ENCODE results near the gene CCDC106. TPM values are rescaled to one million over a fixed set of nuclear protein-coding genes. Genes with fewer than 3 reads are reported as not detected.

The CCDC106 gene
- total RNA-seq, 1 experiment from 2014 or later = 19.9 TPM

- H3K56ac ChIP-seq (ENCODE audit: insufficient read length, low read depth, low read length) = no peak overlapping the region
- H2BK12ac ChIP-seq (ENCODE audit: insufficient read length, low read depth, low read length) = no peak overlapping the region
- no peak for TF ChIP-seq CTCF (conservative IDR thresholded peaks at IDR 0.05)
- peaks cover 6% of the 10 kb centered on the region for H3K23me2 ChIP-seq (ENCODE audit: insufficient read length, low read depth, low read length, poor library complexity, severe bottlenecking)
- H2BK120ac ChIP-seq (ENCODE audit: low read depth, low read length, poor library complexity, severe bottlenecking) = no peak overlapping the region
- no peaks in the 10 kb centered on the region for H3K9me3 ChIP-seq (ENCODE audit: control insufficient read depth, low read depth, low read length)
- peaks cover 15% of the 10 kb centered on the region for H3K79me1 ChIP-seq (ENCODE audit: insufficient read depth, low read depth, low read length, poor library complexity, severe bottlenecking)
- no peak overlapping the region for H2AFZ ChIP-seq (ENCODE audit: low read length)
- Mint-ChIP-seq H3K36me3 (ENCODE audit: insufficient read depth in 1 of 3, low read depth in 3 of 3) (peaks cover 23 to 58% (median 56%) of the 10 kb centered on the region in 3 experiments; a peak in 6 of 7 replicates), H3K4me3 (peak overlapping the region; percentile 94 to 98), H3K4me1 (peaks cover 36 to 42% of the 10 kb centered on the region in 2 experiments), H3K9me3 (no peaks in the 10 kb centered on the region; a peak in 1 of 5 replicates), H3K27me3 (ENCODE audit: low read depth) (no peaks in the 10 kb centered on the region), H3K27ac (peak overlapping the region; percentile 55 to 98 (median 84); a peak in 6 of 7 replicates)
- H3K4me1 ChIP-seq (ENCODE audit: insufficient read depth, low read length) = no peaks in the 10 kb centered on the region
- peak overlapping the region; percentile 21 for H3K9ac ChIP-seq (ENCODE audit: extremely low read depth, insufficient read length, low read length)
- H2AK5ac ChIP-seq (ENCODE audit: insufficient read length, low read length) = no peak overlapping the region
- H4K5ac ChIP-seq (ENCODE audit: insufficient read length, low read depth, low read length) = no peak overlapping the region
- H2BK20ac ChIP-seq (ENCODE audit: low read depth, low read length, poor library complexity, severe bottlenecking) = no peak overlapping the region
- H2BK15ac ChIP-seq (ENCODE audit: low read depth, low read length) = no peak overlapping the region
- no peak overlapping the region for H3K4ac ChIP-seq (ENCODE audit: low read depth, low read length)
- H4K20me1 ChIP-seq (ENCODE audit: control insufficient read depth, insufficient read depth, insufficient read length) = no peaks in the 10 kb centered on the region
- no peak overlapping the region for H2BK5ac ChIP-seq (ENCODE audit: insufficient read length, low read length)
- H3K79me2 ChIP-seq (ENCODE audit: insufficient read depth, low read length) = peaks cover 19% of the 10 kb centered on the region; the same call in 1 of the 2 replicates
- H3T11ph ChIP-seq (ENCODE audit: low read length) = no peak overlapping the region
- WGBS (ENCODE audit: extremely low coverage, insufficient read length, low lambda C conversion rate) = no CpG with 5 or more reads among the region's 16 CpGs
- H3K27me3 ChIP-seq (ENCODE audit: insufficient read depth, low read length) = no peaks in the 10 kb centered on the region
- no peak overlapping the region for H3K18ac ChIP-seq (ENCODE audit: insufficient read length, low read depth, low read length)
- H4K8ac ChIP-seq (replicated peaks; ENCODE audit: insufficient read length, low read depth, low read length) = no peak overlapping the region
- no peak overlapping the region for H4K91ac ChIP-seq (ENCODE audit: insufficient read length, low read depth, low read length)
- no peak overlapping the region for H3K14ac ChIP-seq (ENCODE audit: insufficient read depth, low read length)
- no peak overlapping the region for H3K27ac ChIP-seq (ENCODE audit: insufficient read length, low read depth, low read length)
- no peak for DNase-seq
- H3K4me2 ChIP-seq (ENCODE audit: insufficient read depth, insufficient read length, low read length) = peak overlapping the region; percentile 77
- no peak overlapping the region for H3K23ac ChIP-seq (ENCODE audit: insufficient read length, low read depth, low read length)
Observed at GRCh38 chr19:55675661-55676354, 27.8 kb downstream of the CCDC106 start.

Data from H9 (cell line).